K562 (cell line): ENCODE data around the gene ARL13A. TPM values are rescaled to one million over a fixed set of nuclear protein-coding genes. Genes with fewer than 3 reads are reported as not detected.

ENCODE experiments used
- ATAC-seq: fragments of 200-7000 bp; cut with Tn5 transposase; 3 replicates; pipeline ENCODE4 v1.9.1; 2020; ENCODE audit warnings: moderate library complexity
- BruUV-seq: library from RNA; stranded (reverse); fragments of 400-500 nt; replicated peaks from 2 replicates; lab custom pipeline; 2021; lab: Mats Ljungman, UMichigan
- CTCF ChIA-PET: fragments of 300-600 bp; formaldehyde crosslinking; extraction: SDS; loops from one replicate; lab custom pipeline; 2021; ENCODE audit warnings: low intra/inter-chr PET ratio; lab: Yijun Ruan, JAX
- POLR2A ChIA-PET: fragments of 300-600, 350-650 bp; sonication (Branson Sonifier 250); formaldehyde crosslinking; extraction: SDS; loops from one replicate; lab custom pipeline; 2021; ENCODE audit warnings: antibody characterized with exemption, inconsistent platforms; lab: Yijun Ruan, JAX
- DNase-seq, 4 experiments: peaks; one replicate each; pipeline versions ENCODE4 v3.0.0 to v3.0.0-alpha.2; 2011 to 2018; ENCODE audit warnings: low spot score in 3 of 4, mixed read lengths in 3 of 4; ENCODE audit errors: extremely low read depth in 1 of 4
- FAIRE-seq: peaks from 2 replicates; lab custom pipeline; 2011; peaks lifted over from hg19 to GRCh38; lab: Jason Lieb, UNC
- H2AFZ ChIP-seq: 2 replicates; pipeline ENCODE4 v1.6.0; 2011; ENCODE audit warnings: low read depth, low read length, control low read depth, inconsistent platforms
- H3K27ac ChIP-seq: fragments of 200-600 bp; 3 replicates; pipeline ENCODE4 v1.8.0; 2011; ENCODE audit warnings: low read depth, mild to moderate bottlenecking, control low read depth, inconsistent platforms, low read length, moderate library complexity, mixed read lengths; ENCODE audit errors: extremely low read depth
- H3K27me3 ChIP-seq, 2 experiments: fragments of 300-600 bp in 1 of 2; 2 replicates in 1 of 2; 3 replicates in 1 of 2; pipeline versions ENCODE4 v1.6.0 to v1.8.0; 2011; ENCODE audit warnings: inconsistent platforms in 2 of 2, low read length in 2 of 2, mild to moderate bottlenecking in 1 of 2, mixed read lengths in 1 of 2, moderate library complexity in 1 of 2; ENCODE audit not compliant: control insufficient read depth in 2 of 2, insufficient read depth in 2 of 2
- H3K36me3 ChIP-seq: fragments of 300-600 bp; 3 replicates; pipeline ENCODE4 v1.8.0; 2011; ENCODE audit warnings: mild to moderate bottlenecking, low read length, inconsistent platforms; ENCODE audit not compliant: control insufficient read depth, insufficient read depth
- H3K4me1 ChIP-seq, 2 experiments: fragments of 200-600 bp in 1 of 2; replicated peaks in 1 of 2; 2 replicates in 1 of 2; 3 replicates in 1 of 2; pipeline versions ENCODE4 v1.5.1 to v1.8.0; 2011; ENCODE audit warnings: inconsistent platforms in 2 of 2, low read length in 2 of 2, mild to moderate bottlenecking in 1 of 2, mixed read lengths in 1 of 2, moderate library complexity in 1 of 2; ENCODE audit not compliant: control insufficient read depth in 2 of 2, insufficient read depth in 2 of 2
- H3K4me2 ChIP-seq: 2 replicates; pipeline ENCODE4 v1.6.1; 2011; ENCODE audit warnings: low read length, control low read depth, inconsistent platforms, mixed read lengths; ENCODE audit not compliant: insufficient read depth
- H3K4me3 ChIP-seq: fragments of 200-600 bp; sonication (generic), shearing (Covaris generic); 2 replicates; pipeline ENCODE4 v1.5.1; 2016; ENCODE audit warnings: control low read depth, inconsistent platforms
- H3K79me2 ChIP-seq: fragments of 200-600 bp; 3 replicates; pipeline ENCODE4 v1.8.0; 2011; ENCODE audit warnings: low read length, inconsistent platforms; ENCODE audit not compliant: control insufficient read depth, insufficient read depth
- H3K9ac ChIP-seq, 2 experiments: 2 replicates each; pipeline versions ENCODE4 v1.6.0 to v1.6.1; 2011; ENCODE audit warnings: low read depth in 2 of 2, low read length in 2 of 2, control low read depth in 1 of 2, inconsistent platforms in 1 of 2, mild to moderate bottlenecking in 1 of 2, mixed read lengths in 1 of 2; ENCODE audit not compliant: insufficient read depth in 1 of 2
- H3K9me1 ChIP-seq: one replicate; pipeline ENCODE4 v1.6.0; 2011; ENCODE audit warnings: inconsistent platforms, mild to moderate bottlenecking, low read length, moderate library complexity; ENCODE audit not compliant: control insufficient read depth, insufficient read depth
- H3K9me3 ChIP-seq: replicated peaks from 2 replicates; pipeline ENCODE4 v1.5.1; 2011; ENCODE audit warnings: low read depth, low read length, inconsistent platforms; ENCODE audit not compliant: control insufficient read depth, insufficient read depth
- H4K20me1 ChIP-seq: replicated peaks from 2 replicates; pipeline ENCODE4 v1.6.1; 2011; ENCODE audit warnings: low read length, inconsistent platforms, mixed read lengths; ENCODE audit not compliant: control insufficient read depth, insufficient read depth
- CC2D1A ChIP-seq: fragments of 450-650 bp; IDR thresholded peaks from 2 replicates; pipeline ENCODE4 v1.6.1; 2017; ENCODE audit warnings: mild to moderate bottlenecking
- EZH2 ChIP-seq: IDR thresholded peaks from 2 replicates; pipeline ENCODE4 v1.6.1; 2012; ENCODE audit warnings: low read depth, mild to moderate bottlenecking, inconsistent platforms, low read length, borderline replicate concordance
- POLR3A ChIP-seq: IDR thresholded peaks from 2 replicates; pipeline ENCODE4 v1.6.1; 2011; ENCODE audit warnings: borderline replicate concordance, mild to moderate bottlenecking, moderate library complexity; ENCODE audit not compliant: insufficient read length, insufficient read depth; ENCODE audit errors: extremely low read depth
- RBBP5 ChIP-seq: fragments of 200-600 bp; sonication (generic); IDR thresholded peaks from 2 replicates; pipeline ENCODE4 v1.6.1; 2012; ENCODE audit warnings: borderline replicate concordance, mild to moderate bottlenecking, low read length, control low read depth, inconsistent platforms; ENCODE audit not compliant: insufficient read depth, poor library complexity, severe bottlenecking
- STAG1 ChIP-seq: sonication (generic); formaldehyde crosslinking; IDR thresholded peaks from 2 replicates; pipeline ENCODE4 v1.5.0; 2020; ENCODE audit warnings: missing genetic modification reagents, borderline replicate concordance
- STAT5A ChIP-seq: IDR thresholded peaks from 2 replicates; pipeline ENCODE4 v1.6.1; 2012; ENCODE audit warnings: low read length, inconsistent platforms, borderline replicate concordance
- ZNF311 ChIP-seq: fragments of 250-450 bp; sonication (Bioruptor Pico); IDR thresholded peaks from 2 replicates; pipeline ENCODE4 v1.4.0; 2020; ENCODE audit warnings: mild to moderate bottlenecking, moderate library complexity
- WGBS: fragments of 100-300 bp; shearing (Covaris generic); methylation state at CpG from one replicate; pipeline ENCODE4 v1.1.6; 2016; ENCODE audit warnings: low coverage, mixed read lengths; ENCODE audit not compliant: insufficient coverage; ENCODE audit errors: missing lambda C conversion rate; 5-methylcytosine and 5-hydroxymethylcytosine counted together
- in situ Hi-C: fragments of 300-500 bp; cut with MboI; formaldehyde crosslinking; loops from 4 replicates; pipeline ENCODE4 v1.15.0; 2018; ENCODE audit warnings: inconsistent platforms, mixed read lengths
- intact Hi-C: fragments of 100-400 bp; cut with micrococcal nuclease; formaldehyde crosslinking; loops from 2 replicates; pipeline ENCODE4 v1.14.2; 2022
- polyA plus RNA-seq, 8 experiments: library from polyadenylated mRNA; depleted of rRNA in 4 of 8; stranded (reverse) in 5 of 8; unstranded in 3 of 8; fragments of >200 nt; fragmentation: Nextera tagmentation in 2 of 8; fragmentation: Illumina TruSeq in 1 of 8; extraction: Ambion mirVana in 2 of 8; extraction: Trizol in 1 of 8; gene quantifications; 2 replicates each; pipeline versions ENCODE4 v1.2.1 to v1.2.3, GENCODE V29; 2011 to 2014; ENCODE audit warnings: inconsistent platforms in 1 of 8, missing spikeins in 1 of 8
- total RNA-seq, 7 experiments: library from RNA; depleted of rRNA in 6 of 7; stranded (reverse); fragments of >200 nt in 6 of 7; fragmentation: Illumina TruSeq in 2 of 7; extraction: Trizol in 2 of 7; gene quantifications; 2 replicates each; pipeline versions ENCODE4 v1.2.1 to v1.2.3, GENCODE V29; 2011 to 2021; ENCODE audit warnings: low replicate concordance in 1 of 7
- TF ChIP-seq, protein P1 (sequence below): sonication (generic); formaldehyde crosslinking; IDR thresholded peaks from 2 replicates; pipeline ENCODE4 v1.8.1; 2022; ENCODE audit warnings: missing genetic modification reagents
- TF ChIP-seq, protein P2 (sequence below): fragments of 250-450 bp; sonication (Bioruptor Pico); IDR thresholded peaks from 2 replicates; pipeline ENCODE4 v1.5.0; 2021; ENCODE audit warnings: mild to moderate bottlenecking, moderate library complexity

The ARL13A gene
- total and polyA plus RNA-seq, 9 of the 15 experiments (the other 6 are each of a cell fraction or from before 2014, with no cell fraction given): not detected

DNA sequence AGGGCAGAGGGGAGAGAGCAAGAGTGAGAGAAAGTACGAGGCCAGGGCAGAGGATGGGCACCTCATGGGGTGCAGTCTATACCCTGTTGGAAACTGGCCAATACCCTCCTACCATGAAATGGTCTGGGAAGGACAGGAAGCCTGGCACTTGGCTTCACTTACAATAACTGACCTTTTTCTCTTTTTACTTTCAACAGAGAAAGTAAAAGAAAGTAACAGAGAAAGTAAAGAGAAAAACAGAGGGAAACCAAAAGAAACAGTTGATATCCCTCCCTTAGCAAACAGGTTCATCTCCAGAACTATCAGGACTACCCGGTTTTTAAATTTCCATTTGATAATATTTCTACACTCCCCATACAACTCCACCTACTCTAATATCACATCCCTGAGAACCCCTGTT lies 20.6 kb downstream of the ARL13A start:
- CTCF ChIA-PET: no interaction called here

More for the DNA sequence above, 20.6 kb downstream of the ARL13A start:
- FAIRE-seq: no peak
- TF ChIP-seq STAT5A (no peak), EZH2 (no peak), CC2D1A (no peak), RBBP5 (no peak), POLR3A (no peak), STAG1 (CRISPR knock-in tag) (no peak), ZNF311 (CRISPR knock-in tag) (no peak)
- TF ChIP-seq, protein P1, sequence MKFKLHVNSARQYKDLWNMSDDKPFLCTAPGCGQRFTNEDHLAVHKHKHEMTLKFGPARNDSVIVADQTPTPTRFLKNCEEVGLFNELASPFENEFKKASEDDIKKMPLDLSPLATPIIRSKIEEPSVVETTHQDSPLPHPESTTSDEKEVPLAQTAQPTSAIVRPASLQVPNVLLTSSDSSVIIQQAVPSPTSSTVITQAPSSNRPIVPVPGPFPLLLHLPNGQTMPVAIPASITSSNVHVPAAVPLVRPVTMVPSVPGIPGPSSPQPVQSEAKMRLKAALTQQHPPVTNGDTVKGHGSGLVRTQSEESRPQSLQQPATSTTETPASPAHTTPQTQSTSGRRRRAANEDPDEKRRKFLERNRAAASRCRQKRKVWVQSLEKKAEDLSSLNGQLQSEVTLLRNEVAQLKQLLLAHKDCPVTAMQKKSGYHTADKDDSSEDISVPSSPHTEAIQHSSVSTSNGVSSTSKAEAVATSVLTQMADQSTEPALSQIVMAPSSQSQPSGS: no peak
- TF ChIP-seq, protein P2, sequence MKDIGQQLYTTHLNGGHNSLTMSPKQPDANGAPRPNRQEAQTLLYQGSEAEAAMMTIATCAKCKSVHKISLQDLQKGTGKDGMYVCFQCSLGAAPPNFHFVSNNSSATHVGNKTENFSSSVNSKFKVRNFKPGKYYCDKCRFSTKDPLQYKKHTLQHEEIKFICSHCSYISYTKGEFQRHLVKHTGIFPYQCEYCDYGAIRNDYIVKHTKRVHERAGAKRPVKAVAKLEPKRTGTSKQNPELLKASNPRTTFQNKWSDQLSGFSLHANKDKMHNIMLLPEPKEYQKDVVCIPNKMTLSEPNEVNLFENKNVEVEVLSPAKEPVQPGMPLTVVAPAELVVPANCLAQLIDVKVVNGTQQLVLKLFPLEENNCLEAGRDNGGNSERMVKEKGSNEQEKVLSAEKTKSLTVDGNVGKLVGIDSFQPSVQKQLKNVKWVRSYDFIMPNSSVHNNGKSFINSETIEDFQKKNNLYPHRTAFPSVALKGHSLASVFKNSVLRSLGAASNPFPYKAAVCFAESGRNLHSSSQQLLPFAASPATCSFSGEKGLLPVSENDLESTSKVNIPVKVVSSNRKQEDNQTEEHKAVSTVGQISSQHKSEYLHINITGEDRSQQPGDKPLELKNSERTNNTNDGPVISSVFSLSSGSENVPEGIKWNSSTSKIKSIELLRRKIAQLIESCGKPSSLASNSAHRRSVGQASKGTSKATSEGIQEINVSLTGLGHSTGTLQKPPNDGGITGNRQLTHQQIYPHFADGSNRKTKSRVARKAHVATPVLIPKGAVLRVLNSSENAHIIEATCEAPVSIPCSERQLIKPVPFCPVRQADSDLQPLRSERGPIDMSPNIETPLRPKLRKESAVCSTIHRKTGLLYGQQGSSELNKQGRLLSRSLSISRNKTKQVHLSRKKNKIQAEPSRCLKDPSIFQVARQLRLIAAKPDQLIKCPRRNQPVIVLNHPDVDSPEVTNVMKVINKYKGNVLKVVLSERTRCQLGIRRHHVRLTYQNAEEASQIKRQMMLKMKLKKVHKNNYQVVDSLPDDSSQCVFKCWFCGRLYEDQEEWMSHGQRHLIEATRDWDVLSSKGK (CRISPR knock-in tag): no peak
- TF ChIP-seq, all 486 proteins: peak for 0
- intact Hi-C loops (no loop called here), in situ Hi-C loops (no loop called here)
- Histone ChIP-seq H3K36me3 (no peaks in the 10 kb centered on the region), H3K4me3 (no peak overlapping the region), H3K9me3 (no peaks in the 10 kb centered on the region), H3K27ac (no peak overlapping the region), H3K27me3 (no peaks in the 10 kb centered on the region), H4K20me1 (no peaks in the 10 kb centered on the region; the same call in 1 of the 2 replicates), H3K4me2 (no peak overlapping the region), H3K4me1 (peaks cover 0 to 17% of the 10 kb centered on the region in 2 experiments; a peak in 3 of 5 replicates), H2AFZ (no peak overlapping the region), H3K9me1 (peaks cover 2% of the 10 kb centered on the region), H3K79me2 (no peaks in the 10 kb centered on the region), H3K9ac (no peak overlapping the region)
- no peak for DNase-seq
- POLR2A ChIA-PET: interaction anchor here (0.6 kb wide), 1 partner anchor 11 kb away, joined by 3 read pairs; no protein-coding TSS in a partner anchor
- 8% methylated on average over 2 of the region's 2 CpGs for WGBS
- no TSS peak for BruUV-seq
- no peak for ATAC-seq
